H1 (cell line): ENCODE data around the gene SPATS2. TPM values are rescaled to one million over a fixed set of nuclear protein-coding genes. Genes with fewer than 3 reads are reported as not detected.

ENCODE experiments used
- ATF3 ChIP-seq: IDR thresholded peaks from 2 replicates; pipeline ENCODE4 v1.6.1; 2011; ENCODE audit warnings: low read depth, mild to moderate bottlenecking, low read length; ENCODE audit not compliant: insufficient read depth
- BCL11A ChIP-seq, 2 experiments: IDR thresholded peaks; one replicate each; pipeline ENCODE4 v1.6.1; 2011; ENCODE audit warnings: low read depth in 2 of 2, low read length in 2 of 2, mild to moderate bottlenecking in 2 of 2
- GTF2F1 ChIP-seq: IDR thresholded peaks from 2 replicates; pipeline ENCODE4 v1.6.1; 2012; ENCODE audit warnings: low read depth, low read length, improper control_type of control experiment, borderline replicate concordance
- SRF ChIP-seq: IDR thresholded peaks from 2 replicates; pipeline ENCODE4 v1.6.1; 2011; ENCODE audit warnings: mild to moderate bottlenecking, low read depth, low read length, moderate library complexity
- polyA plus RNA-seq, 7 experiments: library from polyadenylated mRNA; depleted of rRNA in 3 of 7; stranded (reverse) in 5 of 7; unstranded in 2 of 7; fragments of >200 nt in 5 of 7; fragments of 200-250 nt in 2 of 7; gene quantifications; 1 replicate in 5 of 7; 2 replicates in 1 of 7; 4 replicates in 1 of 7; pipeline versions ENCODE4 v1.2.1 to v1.2.3, GENCODE V29; 2011 to 2013; ENCODE audit warnings: missing spikeins in 2 of 7, mixed read lengths in 2 of 7
- total RNA-seq: library from RNA; stranded (reverse); fragmentation: NEBNext Ultra II Directional; extraction: Animal tissue kit (Norgen Biotek cat#: 25700); gene quantifications from 2 replicates; pipeline ENCODE4 v1.2.1, GENCODE V29; 2021
- TF ChIP-seq, protein P1 (sequence below): fragments of 300-600 bp; sonication (generic); IDR thresholded peaks from 2 replicates; pipeline ENCODE4 v1.7.1; 2012; ENCODE audit warnings: low read length, moderate library complexity, mild to moderate bottlenecking, inconsistent platforms; ENCODE audit not compliant: insufficient replicate concordance

Gene SPATS2
- total and polyA plus RNA-seq, 2 of the 8 experiments (the other 6 are each of a cell fraction or from before 2014, with no cell fraction given): 19.2 to 24.5 TPM

- TF ChIP-seq ATF3 (no peak), SRF (no peak), BCL11A (IDR thresholded peaks at IDR 0.05; ENCODE audit: low read depth in 2 of 2, low read length in 2 of 2) (no peak), GTF2F1 (no peak)
- TF ChIP-seq, protein P1, sequence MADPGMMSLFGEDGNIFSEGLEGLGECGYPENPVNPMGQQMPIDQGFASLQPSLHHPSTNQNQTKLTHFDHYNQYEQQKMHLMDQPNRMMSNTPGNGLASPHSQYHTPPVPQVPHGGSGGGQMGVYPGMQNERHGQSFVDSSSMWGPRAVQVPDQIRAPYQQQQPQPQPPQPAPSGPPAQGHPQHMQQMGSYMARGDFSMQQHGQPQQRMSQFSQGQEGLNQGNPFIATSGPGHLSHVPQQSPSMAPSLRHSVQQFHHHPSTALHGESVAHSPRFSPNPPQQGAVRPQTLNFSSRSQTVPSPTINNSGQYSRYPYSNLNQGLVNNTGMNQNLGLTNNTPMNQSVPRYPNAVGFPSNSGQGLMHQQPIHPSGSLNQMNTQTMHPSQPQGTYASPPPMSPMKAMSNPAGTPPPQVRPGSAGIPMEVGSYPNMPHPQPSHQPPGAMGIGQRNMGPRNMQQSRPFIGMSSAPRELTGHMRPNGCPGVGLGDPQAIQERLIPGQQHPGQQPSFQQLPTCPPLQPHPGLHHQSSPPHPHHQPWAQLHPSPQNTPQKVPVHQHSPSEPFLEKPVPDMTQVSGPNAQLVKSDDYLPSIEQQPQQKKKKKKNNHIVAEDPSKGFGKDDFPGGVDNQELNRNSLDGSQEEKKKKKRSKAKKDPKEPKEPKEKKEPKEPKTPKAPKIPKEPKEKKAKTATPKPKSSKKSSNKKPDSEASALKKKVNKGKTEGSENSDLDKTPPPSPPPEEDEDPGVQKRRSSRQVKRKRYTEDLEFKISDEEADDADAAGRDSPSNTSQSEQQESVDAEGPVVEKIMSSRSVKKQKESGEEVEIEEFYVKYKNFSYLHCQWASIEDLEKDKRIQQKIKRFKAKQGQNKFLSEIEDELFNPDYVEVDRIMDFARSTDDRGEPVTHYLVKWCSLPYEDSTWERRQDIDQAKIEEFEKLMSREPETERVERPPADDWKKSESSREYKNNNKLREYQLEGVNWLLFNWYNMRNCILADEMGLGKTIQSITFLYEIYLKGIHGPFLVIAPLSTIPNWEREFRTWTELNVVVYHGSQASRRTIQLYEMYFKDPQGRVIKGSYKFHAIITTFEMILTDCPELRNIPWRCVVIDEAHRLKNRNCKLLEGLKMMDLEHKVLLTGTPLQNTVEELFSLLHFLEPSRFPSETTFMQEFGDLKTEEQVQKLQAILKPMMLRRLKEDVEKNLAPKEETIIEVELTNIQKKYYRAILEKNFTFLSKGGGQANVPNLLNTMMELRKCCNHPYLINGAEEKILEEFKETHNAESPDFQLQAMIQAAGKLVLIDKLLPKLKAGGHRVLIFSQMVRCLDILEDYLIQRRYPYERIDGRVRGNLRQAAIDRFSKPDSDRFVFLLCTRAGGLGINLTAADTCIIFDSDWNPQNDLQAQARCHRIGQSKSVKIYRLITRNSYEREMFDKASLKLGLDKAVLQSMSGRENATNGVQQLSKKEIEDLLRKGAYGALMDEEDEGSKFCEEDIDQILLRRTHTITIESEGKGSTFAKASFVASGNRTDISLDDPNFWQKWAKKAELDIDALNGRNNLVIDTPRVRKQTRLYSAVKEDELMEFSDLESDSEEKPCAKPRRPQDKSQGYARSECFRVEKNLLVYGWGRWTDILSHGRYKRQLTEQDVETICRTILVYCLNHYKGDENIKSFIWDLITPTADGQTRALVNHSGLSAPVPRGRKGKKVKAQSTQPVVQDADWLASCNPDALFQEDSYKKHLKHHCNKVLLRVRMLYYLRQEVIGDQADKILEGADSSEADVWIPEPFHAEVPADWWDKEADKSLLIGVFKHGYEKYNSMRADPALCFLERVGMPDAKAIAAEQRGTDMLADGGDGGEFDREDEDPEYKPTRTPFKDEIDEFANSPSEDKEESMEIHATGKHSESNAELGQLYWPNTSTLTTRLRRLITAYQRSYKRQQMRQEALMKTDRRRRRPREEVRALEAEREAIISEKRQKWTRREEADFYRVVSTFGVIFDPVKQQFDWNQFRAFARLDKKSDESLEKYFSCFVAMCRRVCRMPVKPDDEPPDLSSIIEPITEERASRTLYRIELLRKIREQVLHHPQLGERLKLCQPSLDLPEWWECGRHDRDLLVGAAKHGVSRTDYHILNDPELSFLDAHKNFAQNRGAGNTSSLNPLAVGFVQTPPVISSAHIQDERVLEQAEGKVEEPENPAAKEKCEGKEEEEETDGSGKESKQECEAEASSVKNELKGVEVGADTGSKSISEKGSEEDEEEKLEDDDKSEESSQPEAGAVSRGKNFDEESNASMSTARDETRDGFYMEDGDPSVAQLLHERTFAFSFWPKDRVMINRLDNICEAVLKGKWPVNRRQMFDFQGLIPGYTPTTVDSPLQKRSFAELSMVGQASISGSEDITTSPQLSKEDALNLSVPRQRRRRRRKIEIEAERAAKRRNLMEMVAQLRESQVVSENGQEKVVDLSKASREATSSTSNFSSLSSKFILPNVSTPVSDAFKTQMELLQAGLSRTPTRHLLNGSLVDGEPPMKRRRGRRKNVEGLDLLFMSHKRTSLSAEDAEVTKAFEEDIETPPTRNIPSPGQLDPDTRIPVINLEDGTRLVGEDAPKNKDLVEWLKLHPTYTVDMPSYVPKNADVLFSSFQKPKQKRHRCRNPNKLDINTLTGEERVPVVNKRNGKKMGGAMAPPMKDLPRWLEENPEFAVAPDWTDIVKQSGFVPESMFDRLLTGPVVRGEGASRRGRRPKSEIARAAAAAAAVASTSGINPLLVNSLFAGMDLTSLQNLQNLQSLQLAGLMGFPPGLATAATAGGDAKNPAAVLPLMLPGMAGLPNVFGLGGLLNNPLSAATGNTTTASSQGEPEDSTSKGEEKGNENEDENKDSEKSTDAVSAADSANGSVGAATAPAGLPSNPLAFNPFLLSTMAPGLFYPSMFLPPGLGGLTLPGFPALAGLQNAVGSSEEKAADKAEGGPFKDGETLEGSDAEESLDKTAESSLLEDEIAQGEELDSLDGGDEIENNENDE: no peak
- TF ChIP-seq, all 59 proteins: peak for 6
Observed at GRCh38 chr12:49543914-49544815, 176.9 kb downstream of the SPATS2 start (continued).
